NCI-H1694 treated with DMSO at 0.1 percent for 48 hours (cell line): ENCODE data around the gene STYXL1.
A peak's percentile ranks its signal among the peaks of the same experiment; 100 is the strongest.
"Not testable (repeated sequence)": the region's sequence is repeated elsewhere in the genome, so short reads cannot be mapped to it uniquely, and the experiment has no call there.

ENCODE experiments used
- DNase-seq: peaks from one replicate; lab custom pipeline; 2025; lab: John Stamatoyannopoulos, UW

Gene STYXL1

DNA sequence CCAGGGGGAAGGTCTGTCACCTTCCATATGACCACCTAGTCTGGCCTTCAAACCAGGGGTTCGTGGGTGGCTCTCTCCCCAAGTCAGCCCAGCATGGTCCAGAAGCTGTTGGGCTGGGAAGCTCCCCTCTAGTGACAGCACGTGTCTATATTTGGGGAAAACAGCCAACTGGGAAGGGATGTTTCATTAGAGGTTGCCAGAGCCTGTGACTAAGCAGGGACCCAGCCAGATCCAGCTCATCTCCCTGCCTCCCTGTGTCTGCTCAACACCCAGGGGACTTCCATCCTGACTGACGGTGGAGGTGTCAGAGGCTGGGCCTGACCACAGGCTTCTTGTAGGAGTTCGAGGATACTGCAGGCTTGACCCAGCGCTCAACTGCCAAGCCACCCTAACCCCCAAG lies 10.5 kb downstream of the STYXL1 start:
- no peak for DNase-seq

DNA sequence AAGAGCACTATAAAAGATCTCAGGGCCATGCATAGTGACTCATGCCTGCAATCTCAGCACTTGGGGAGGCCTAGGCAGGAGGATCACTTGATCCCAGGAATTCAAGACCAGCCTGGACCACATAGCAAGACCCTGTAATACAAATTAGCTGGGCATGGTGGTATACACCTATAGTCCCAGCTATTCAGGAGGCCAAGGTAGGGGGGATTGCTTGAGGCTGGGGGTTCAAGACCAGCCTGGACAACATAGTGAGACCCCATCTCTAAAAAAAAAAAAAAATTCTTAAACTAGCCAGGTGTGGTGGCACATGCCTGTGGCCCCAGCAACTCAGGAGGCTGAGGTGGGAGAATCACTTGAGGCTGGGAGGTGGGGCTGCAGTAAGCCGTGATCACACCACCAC lies 15.8 kb downstream of the STYXL1 start:
- no peak for DNase-seq

DNA sequence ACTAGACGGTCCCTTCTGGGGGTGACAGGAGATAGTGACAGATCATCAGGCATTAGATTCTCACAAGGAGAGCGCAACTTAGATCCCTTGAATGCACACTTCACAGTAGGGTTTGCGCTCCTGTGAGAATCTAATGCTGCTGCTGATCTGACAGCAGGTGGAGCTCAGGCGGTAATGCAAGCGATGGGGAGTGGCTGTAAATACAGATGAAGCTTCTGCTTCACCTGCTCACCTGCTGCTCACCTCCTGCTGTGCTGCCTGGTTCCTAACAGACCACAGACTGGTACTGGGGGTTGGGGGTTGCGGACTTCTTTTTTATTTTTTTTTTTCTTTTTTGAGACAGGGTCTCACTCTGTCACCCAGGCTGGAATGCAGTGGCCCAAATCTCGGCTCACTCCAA lies 18.1 kb downstream of the STYXL1 start:
- DNase-seq, result not testable (repeated sequence)

DNA sequence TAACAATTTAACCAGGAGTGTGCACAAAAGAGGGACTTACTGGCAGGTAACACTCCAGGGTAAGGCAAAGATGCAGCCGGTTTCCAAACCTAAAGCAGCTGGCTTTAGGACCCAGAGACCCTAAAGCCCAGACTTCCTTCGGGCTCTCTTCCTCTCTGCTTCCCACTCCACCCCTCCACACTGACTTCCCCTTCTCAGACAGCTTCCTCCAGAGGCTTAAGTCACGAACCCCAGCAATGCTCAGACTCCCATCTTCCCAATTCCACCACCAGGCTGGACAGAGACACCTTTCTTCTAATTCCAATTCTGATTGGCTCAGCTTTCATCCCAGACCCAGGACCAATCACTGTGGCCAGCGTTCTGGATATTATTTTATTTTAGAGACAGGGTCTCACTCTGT lies 24.8 kb downstream of the STYXL1 start:
- DNase-seq, result no peak

DNA sequence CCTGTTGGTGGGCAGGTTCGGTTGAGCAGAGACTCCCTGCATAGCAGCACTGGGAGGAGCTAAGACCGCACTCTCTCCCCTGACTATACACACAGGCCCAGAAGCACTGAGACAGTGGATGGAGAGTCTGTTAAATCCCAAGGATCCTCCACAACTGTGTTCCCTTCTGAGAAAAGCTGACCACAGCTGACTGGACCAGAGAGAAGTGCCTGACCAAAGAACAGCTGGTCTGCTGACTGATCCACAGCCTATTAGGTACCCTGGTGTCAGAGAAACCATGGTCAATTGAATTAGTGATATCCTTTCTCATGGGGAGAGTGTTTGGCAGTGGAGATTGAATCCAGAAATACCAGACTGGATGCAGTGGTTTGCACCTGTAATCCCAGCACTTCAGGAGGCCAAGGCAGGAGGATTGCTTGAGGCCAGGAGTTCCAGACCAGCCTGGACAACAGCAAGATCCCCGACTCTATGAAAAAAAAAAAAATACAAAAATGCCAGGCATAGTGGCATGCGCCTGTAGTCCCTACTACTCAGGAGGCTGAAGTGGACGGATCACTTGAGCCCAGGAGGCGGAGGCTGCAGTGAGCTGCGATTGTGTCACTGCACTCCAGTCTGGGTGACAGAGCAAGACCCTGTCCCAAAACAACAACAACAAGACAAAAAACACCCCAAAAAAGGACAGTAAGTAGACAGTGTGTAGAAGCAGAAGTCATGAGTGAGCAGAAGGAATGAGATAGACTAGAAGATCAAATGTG lies 25.6 kb downstream of the STYXL1 start:
- no peak for DNase-seq

DNA sequence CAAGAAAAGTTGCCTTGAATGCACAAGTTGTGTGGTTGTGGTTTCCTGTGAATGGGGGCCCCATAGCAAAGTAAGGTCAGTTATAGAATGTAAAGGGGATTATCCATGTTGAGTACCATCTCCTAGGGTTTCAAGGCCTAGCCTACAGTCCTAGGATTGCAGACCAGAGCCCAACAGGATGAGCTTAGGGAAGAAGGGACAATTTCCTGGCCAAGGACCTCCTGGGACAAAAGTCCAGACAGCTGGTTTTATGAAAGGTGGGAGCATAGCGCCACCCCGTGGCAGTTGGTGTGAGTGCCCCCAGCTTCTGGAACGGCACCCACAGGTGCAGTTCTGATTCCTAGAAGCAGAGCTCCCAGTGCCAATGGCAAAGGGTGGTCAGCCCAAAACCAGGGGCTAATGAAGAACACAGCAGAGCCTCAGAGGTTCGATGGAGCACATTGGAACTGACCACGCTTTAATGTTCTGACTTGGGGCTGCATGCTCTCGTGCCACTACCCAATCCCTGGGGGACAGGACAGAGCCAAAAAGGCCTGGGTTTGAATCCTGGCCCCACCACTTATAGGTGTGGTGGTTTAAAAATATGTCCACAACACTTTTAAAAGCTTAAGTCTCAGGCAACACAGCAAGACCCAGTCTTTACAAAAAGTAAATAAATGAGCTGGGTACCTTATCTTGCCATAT lies 27.6 kb downstream of the STYXL1 start:
- peak; percentile 37 for DNase-seq

DNA sequence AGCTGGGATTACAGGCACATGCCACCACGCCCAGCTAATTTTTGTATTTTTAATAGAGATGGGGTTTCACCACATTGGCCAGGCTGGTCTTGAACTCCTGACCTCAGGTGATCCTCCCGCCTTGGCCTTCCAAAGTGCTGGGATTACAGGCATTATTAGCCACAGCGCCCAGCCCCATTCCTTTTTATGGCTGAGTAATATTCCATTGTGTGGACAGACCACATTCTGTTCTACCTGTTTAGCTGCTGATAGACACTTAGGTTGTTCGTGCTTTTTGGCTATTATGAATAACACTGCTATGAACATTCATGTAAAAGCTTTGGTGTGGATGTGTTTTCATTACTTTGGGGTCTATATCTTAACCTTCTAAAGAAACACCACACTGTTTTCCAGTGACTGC lies 29.3 kb downstream of the STYXL1 start:
- not testable (repeated sequence) for DNase-seq

DNA sequence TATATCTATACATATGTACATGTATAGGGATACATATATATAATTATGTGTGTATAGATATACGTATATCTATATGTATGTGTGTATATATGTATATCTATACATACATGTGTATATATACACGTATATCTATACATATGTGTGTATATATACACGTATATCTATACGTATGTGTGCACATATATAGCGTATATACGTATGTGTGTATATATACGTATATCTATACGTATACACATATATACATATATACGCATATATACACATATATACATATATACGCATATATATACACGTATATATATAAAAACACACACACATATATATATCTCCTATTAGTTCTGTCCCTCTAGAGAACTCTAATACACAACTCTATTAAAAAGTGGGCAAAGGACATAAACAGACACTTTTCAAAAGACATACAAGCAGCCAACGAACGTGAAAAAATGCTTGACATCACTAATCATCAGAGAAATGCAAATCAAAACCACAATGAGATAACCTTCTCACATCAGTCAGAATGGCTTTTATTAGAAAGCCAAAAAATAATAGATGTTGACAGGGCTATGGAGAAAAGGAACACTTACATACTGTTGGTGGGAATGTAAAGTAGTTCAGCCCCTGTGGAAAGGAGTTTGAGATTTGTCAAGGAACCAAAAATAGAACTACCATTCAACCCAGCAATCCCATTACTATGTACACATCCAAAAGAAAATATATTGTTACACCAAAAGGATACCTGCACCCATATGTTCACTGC lies 31.4 kb downstream of the STYXL1 start:
- no peak for DNase-seq

DNA sequence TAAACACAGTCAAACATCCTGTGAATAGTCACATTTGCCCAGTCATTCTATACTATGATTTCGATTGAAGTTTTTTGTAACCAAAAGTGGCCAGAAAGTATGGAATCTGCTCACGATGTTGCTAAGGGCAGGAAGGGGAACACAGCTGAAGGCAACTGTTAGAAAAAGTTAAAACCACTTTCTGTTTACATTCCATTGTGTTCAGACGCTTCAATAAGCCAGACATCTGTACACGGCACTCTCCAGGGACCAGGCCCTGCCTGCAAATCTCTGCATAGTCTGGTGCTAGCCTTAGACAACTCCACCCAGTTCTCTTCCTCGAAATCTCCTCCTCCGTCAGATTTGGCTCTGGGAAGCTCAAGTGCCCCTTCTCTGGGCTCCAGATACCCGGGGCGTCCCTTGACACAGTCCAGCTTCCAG lies 36.3 kb downstream of the STYXL1 start:
- DNase-seq, result no peak

DNA sequence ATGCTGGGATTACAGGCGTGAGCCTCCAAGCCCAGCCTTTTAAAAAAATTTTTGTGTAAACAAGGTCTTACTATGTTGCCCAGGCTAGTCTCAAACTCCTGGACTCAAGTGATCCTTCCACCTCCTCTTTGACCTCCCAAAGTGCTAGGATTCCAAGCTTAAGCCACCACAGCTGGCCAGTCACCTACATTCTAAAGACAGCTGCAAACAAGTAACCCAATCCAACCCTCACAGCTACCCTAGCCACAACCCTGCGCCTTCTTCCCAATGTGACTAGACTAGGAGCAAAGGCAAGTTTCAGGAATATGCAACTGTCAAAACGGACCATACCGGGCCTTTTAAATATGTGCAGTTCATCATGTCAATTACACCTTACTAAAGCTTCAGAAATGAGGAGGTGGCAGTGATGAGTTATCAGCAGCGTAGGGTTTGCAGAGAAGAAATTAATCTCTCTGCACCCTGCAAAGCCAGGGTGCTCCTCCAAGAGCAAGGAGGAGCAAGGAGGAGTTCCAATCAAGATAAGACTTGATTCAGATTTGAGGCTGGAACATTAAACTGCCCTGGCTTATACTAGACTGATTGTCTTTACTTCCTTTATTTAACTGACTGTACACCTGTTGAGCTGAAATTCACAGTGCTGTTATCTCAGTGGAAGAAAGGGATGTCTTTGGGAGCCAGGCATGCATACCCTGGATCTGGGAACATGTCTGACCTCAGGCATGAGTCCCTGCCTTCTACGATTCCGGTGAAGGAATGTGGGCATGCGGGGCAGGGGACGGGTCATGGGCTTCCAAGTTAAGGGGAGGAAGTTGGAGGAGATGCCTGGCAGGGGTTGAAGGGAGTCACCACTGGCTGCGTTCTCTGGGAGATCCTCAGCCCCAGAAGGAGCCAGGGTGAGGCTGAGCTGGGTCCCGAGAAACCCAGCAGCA lies 37.9 kb downstream of the STYXL1 start:
- DNase-seq, result no peak

DNA sequence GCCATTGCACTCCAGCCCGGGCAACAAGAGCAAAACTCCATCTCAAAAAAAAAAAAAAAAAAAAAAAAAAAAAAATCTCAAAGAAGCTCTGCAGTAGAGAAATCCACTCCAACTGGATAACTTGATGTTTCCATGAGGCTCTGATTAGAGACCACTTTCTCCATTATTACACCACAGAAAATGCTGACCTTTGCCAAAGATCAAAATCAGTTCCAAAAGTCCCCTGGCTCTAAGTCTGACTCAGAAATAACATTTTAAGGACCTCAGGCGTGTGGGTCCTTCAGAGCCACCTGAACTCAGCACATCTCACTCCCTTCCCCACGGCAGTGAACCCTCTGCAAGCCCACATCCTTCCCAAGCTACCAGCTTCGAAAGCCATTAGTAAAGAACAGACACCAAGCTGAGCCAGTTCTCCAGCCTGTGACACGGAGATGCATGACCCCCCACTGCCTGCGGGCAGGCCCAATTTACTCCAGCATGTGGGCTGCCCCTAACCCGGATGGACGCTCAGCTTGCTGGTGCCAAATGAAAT lies 39.6 kb downstream of the STYXL1 start:
- DNase-seq, result no peak

DNA sequence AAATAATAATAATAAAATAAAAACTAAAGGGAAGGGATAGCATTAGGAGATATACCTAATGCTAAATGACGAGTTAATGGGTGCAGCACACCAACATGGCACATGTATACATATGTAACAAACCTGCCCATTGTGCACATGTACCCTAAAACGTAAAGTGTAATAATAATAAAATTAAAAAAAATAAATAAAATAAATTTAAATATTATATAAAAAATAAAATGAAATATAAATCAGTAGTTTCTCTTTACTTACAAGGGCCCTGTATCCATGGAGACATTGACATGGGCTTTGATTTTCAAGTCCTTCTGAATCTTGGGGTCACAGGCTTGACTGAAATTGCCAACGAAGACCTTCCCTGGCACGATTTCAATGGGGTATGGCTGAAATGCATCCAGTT lies 42.8 kb downstream of the STYXL1 start:
- DNase-seq, result not testable (repeated sequence)

DNA sequence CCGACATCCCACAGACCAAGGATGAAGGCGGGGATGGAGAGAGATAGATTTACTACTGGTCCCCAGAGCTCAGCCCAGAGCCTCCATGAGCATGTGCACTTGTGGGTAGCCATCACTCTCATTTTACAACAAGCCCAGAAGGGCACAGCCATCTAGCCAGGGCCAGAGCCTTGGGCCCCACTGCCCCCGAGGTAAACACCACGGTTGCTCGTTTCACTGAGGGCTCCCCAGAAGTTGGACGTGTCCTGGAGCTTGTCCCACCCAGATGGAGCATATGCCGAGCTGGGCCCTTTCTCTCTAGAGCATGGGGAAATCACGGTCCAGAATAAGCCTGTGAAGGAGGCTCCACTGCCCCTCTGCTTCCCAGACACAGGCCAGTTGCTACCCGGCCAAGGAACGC lies 44.4 kb downstream of the STYXL1 start:
- DNase-seq, result no peak

DNA sequence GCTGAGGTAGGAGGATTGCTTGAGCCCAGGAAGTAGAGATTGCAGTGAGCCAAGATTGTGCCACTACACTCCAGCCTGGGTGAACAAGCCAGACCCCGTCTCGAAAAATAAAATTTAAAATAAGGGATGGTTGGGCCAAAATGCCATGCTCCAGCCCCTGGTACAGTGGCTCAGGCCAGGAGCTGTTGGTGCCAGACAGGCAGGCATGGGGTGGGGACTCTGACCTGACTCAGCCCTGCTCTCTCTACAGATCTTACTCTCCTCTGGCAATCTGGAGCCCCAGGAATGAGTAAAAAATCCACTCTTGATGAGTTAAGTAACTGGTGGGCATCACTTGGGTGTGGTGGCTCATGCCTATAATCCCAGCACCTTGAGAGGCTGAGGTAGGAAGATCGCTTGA lies 45.0 kb downstream of the STYXL1 start:
- DNase-seq, result no peak

DNA sequence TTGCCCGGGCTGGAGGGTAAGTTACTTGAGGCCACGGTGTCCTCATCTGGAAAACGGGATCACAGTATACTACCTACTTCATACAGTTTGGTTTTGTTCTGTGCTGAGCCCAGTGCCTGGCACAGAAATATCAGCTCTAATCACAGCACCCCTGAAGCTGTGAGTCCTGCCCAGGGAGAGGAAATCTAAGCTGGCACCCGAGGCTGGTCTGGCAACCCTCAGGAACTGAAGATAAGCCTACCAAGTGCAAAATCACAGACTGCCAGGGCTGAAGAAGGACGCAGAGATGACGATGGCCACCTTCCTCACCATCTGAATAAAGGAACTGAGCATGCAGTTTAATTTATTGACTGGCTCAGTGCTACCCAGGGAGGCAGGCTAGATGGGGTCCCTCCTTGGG lies 45.7 kb downstream of the STYXL1 start:
- DNase-seq, result no peak

DNA sequence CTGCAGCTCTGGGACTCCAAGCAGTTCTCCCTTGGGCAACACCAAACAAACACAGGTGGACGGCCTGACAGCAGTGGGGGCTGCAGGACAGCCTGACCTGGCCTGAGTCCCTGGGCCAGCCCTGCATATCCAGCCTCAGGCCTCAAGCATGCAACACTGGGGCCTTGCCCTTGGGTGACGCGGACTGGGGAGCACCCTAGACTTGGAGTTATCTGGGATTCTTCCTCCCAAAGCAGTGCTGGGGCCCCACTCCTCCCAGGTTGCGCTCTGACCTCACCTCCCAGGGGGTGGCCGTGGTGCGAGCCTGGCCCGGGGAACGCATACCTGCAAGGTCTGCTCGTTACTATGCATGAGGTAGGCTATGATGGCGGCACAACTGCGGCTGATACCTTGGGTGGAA lies 47.2 kb downstream of the STYXL1 start:
- no peak for DNase-seq

DNA sequence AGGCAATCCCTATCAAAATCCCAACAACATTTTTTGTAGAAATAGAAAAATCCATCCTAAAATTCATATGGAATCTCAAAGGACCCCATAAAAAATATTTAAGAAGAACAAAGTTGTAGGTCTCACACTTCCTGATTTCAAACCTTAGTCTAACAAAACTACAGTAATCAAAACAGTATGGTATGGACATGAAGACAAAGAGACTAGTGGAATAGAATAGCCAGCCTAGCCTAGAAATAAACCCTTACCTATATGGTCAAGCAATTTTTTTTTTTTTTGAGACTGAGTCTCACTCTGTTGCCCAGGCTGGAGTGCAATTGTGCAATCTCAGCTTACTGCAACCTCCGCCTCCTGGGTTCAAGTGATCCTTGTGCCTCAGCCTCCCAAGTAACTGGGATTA lies 49.8 kb downstream of the STYXL1 start:
- DNase-seq, result no peak

DNA sequence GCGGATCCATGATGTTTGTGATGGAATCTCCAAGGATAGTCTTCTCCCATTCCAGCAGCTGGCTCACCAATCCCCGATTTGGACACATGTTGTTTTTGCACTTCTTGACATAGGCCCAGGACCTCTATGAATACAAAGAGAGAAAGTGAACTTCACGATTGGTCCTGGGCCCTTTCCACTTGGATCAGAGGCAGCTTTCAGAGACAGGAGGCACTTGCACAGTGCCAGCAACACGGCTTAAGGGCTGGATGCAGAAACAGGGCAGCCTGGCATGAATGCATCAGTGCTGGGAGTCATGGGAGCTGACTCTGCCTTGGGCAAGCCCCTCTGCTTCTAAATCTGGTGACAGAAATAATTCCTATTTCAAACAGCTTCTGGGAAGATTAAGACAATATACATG lies 51.3 kb downstream of the STYXL1 start:
- DNase-seq, result no peak

DNA sequence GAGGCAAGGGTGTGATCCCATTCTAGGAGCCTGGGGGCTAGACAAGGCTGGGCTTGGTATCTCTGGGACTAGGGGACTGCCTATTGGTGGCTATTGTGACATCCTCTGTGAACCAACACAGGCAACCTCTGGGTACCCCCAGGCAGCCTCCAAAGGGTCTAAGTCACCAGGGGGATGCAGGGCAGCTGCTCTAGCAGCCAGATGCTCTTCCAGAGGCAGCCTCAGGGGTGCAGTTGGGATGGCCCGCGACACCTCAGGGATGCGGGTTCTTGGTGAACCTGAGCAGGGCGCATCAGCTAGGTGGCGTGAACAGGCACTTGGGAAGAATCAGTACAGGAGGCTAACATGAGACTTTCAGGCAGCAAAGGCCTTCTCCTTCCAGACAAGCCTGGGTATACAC lies 51.8 kb downstream of the STYXL1 start:
- no peak for DNase-seq

DNA sequence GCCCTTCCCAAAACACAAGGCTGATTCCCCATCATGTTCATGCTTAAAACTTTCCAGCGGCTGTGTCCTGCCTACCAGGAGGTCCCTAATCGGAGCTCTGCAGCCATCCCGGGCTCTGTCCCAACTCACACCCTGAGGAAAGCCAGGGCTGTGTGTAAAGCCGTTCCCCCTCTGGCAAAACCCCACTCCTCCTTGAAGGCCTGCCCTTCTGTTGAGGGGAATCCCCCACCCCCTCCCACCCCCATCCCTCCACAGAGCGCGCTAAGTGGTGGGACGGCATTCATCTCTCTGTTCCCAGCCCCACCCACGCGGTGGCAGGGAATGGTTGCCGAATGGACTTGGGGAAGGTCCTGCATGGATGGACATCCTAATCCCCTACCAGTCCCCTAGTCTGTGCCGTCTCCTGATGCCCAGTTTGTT lies 52.7 kb downstream of the STYXL1 start:
- DNase-seq, result no peak

DNA sequence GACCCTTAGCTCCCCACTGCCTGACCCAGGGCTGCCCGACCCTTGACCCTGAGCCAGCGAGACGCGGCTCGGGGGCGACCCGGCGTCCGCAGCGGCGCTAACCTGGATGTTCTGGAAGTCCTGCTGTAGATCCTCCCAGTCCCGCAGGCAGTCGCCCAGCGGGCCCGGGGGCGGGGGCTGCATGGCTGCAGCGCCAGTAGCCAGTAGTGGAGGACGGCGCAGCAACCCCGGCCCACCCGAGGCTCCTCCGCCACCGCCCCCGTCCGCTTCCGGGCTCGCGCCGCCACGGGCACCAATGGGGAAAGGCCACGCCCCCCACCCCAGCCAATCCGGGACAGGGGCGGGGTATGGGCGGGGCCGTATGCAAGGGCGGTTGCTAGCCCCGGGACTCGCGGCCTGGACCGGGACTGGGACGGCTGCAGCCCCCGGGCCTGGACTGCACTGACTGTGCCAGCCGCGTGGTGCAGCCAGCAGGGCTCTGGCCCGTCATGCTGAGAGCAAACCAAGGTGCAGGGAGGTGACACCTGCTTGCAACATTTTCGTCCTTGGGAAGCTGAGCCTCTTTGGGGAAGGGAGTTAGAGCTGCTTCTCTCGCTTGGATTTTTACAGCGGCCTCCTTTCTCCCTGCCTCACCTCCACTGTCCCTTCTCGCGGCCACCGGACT lies 53.3 kb downstream of the STYXL1 start, which contains the start of gene TMEM120A:
Gene TMEM120A, minus strand, starts transcription at position 208 of the 664 bp plus-strand sequence. Its CDS starts 25 bp downstream, at position 183.
- DNase-seq, result peak; percentile 73
